GM12878 (cell line): ENCODE results near the gene MYH9. TPM values are rescaled to one million over a fixed set of nuclear protein-coding genes. Genes with fewer than 3 reads are reported as not detected.

Experiments
- ATAC-seq: fragments of 200-7000 bp; cut with Tn5 transposase; 3 replicates; pipeline ENCODE4 v1.9.1; 2020; ENCODE audit warnings: mild to moderate bottlenecking, moderate library complexity
- BruUV-seq: library from RNA; stranded (reverse); fragments of 400-500 nt; replicated peaks from 2 replicates; lab custom pipeline; 2021; lab: Mats Ljungman, UMichigan
- CTCF ChIA-PET: fragments of 300-600 bp; sonication (Branson Sonifier 250); formaldehyde crosslinking; extraction: SDS; loops from one replicate; lab custom pipeline; 2021; ENCODE audit warnings: inconsistent platforms; lab: Yijun Ruan, JAX
- POLR2A ChIA-PET: fragments of 350-600 bp; formaldehyde crosslinking; extraction: SDS; loops from one replicate; lab custom pipeline; 2021; ENCODE audit warnings: inconsistent platforms; lab: Charles Lee
- RAD21 ChIA-PET: fragments of 300-600 bp; sonication (Branson Sonifier 250); formaldehyde crosslinking; loops from one replicate; lab custom pipeline; 2023; ENCODE audit warnings: antibody characterized with exemption; ENCODE audit not compliant: unreplicated experiment; lab: Charles Lee
- SMC1A ChIA-PET: fragments of 300-600 bp; sonication (Branson Sonifier 250); formaldehyde crosslinking; loops from one replicate; lab custom pipeline; 2023; ENCODE audit not compliant: unreplicated experiment, uncharacterized antibody; lab: Charles Lee
- DNase-seq: peaks from one replicate; pipeline ENCODE4 v3.0.0-alpha.2; 2011; ENCODE audit warnings: low read depth, low spot score
- FAIRE-seq: peaks from 3 replicates; lab custom pipeline; 2011; peaks lifted over from hg19 to GRCh38; lab: Jason Lieb, UNC
- H2AFZ ChIP-seq: 2 replicates; pipeline ENCODE4 v1.6.0; 2011; ENCODE audit warnings: low read depth, low read length, control low read depth; ENCODE audit not compliant: control insufficient read depth
- H3K27ac ChIP-seq: 2 replicates; pipeline ENCODE4 v1.5.1; 2011; ENCODE audit warnings: control low read depth; ENCODE audit not compliant: control insufficient read depth, insufficient read depth
- H3K27me3 ChIP-seq, 2 experiments: replicated peaks in 1 of 2; 2 replicates each; pipeline versions ENCODE4 v1.6.0 to v1.6.1; 2011; ENCODE audit warnings: low read length in 1 of 2; ENCODE audit not compliant: control insufficient read depth in 2 of 2, insufficient read depth in 2 of 2
- H3K36me3 ChIP-seq, 2 experiments: 2 replicates each; pipeline ENCODE4 v1.5.1; 2011; ENCODE audit warnings: low read length in 1 of 2; ENCODE audit not compliant: control insufficient read depth in 2 of 2, insufficient read depth in 2 of 2
- H3K4me1 ChIP-seq: 2 replicates; pipeline ENCODE4 v1.6.1; 2011; ENCODE audit warnings: mild to moderate bottlenecking, low read length, moderate library complexity, mixed read lengths; ENCODE audit not compliant: control insufficient read depth, insufficient read depth
- H3K4me2 ChIP-seq: 2 replicates; pipeline ENCODE4 v1.6.0; 2011; ENCODE audit warnings: control low read depth; ENCODE audit not compliant: control insufficient read depth, insufficient read depth
- H3K4me3 ChIP-seq: fragments of 200-600 bp; sonication (generic); 2 replicates; pipeline ENCODE4 v1.5.1; 2016
- H3K79me2 ChIP-seq: 2 replicates; pipeline ENCODE4 v1.6.0; 2011; ENCODE audit warnings: low read length; ENCODE audit not compliant: control insufficient read depth, insufficient read depth
- H3K9ac ChIP-seq: 2 replicates; pipeline ENCODE4 v1.8.0; 2011; ENCODE audit warnings: low read length, control low read depth, mixed read lengths; ENCODE audit not compliant: control insufficient read depth, insufficient read depth
- H3K9me3 ChIP-seq: replicated peaks from 3 replicates; pipeline ENCODE4 v1.5.1; 2011; ENCODE audit warnings: mild to moderate bottlenecking, low read length; ENCODE audit not compliant: control insufficient read depth, insufficient read depth
- H4K20me1 ChIP-seq: 2 replicates; pipeline ENCODE4 v1.6.0; 2011; ENCODE audit not compliant: control insufficient read depth, insufficient read depth
- ATF7 ChIP-seq: fragments of 450-650 bp; IDR thresholded peaks from 2 replicates; pipeline ENCODE4 v1.6.1; 2016; ENCODE audit warnings: low read depth, mild to moderate bottlenecking
- BCLAF1 ChIP-seq: fragments of 450-650 bp; IDR thresholded peaks from 2 replicates; pipeline ENCODE4 v1.6.1; 2017; ENCODE audit warnings: antibody characterized with exemption, mild to moderate bottlenecking, moderate library complexity
- HSF1 ChIP-seq: fragments of 150-350 bp; IDR thresholded peaks from 2 replicates; pipeline ENCODE4 v1.6.1; 2014; ENCODE audit warnings: mild to moderate bottlenecking, low read depth, low read length
- JUNB ChIP-seq: IDR thresholded peaks from 2 replicates; pipeline ENCODE4 v1.6.1; 2016; ENCODE audit warnings: antibody characterized with exemption, mild to moderate bottlenecking
- KAT2A ChIP-seq: conservative IDR thresholded peaks from 2 replicates; pipeline ENCODE4 v1.6.1; 2011; ENCODE audit warnings: low read depth, low read length; ENCODE audit not compliant: control insufficient read depth
- MTA2 ChIP-seq: fragments of 450-650 bp; IDR thresholded peaks from 2 replicates; pipeline ENCODE4 v1.6.1; 2016; ENCODE audit warnings: low read depth, mild to moderate bottlenecking, moderate library complexity
- POU2F2 ChIP-seq: IDR thresholded peaks from 3 replicates; pipeline ENCODE4 v1.6.1; 2011; ENCODE audit warnings: low read depth, mild to moderate bottlenecking, low read length, borderline replicate concordance
- SMARCA5 ChIP-seq: fragments of 450-650 bp; IDR thresholded peaks from 2 replicates; pipeline ENCODE4 v1.6.1; 2017; ENCODE audit warnings: mild to moderate bottlenecking
- TCF3 ChIP-seq: IDR thresholded peaks from 2 replicates; pipeline ENCODE4 v1.6.1; 2012; ENCODE audit warnings: low read depth, mild to moderate bottlenecking, low read length, borderline replicate concordance; ENCODE audit not compliant: insufficient read depth
- USF1 ChIP-seq: IDR thresholded peaks from 2 replicates; pipeline ENCODE4 v1.6.1; 2011; ENCODE audit warnings: borderline replicate concordance, low read depth, mild to moderate bottlenecking, moderate library complexity, mixed read lengths, low read length; ENCODE audit not compliant: insufficient read depth; ENCODE audit errors: extremely low read length
- ZNF207 ChIP-seq: fragments of 450-650 bp; IDR thresholded peaks from 2 replicates; pipeline ENCODE4 v1.6.1; 2014; ENCODE audit warnings: antibody characterized with exemption, mild to moderate bottlenecking, borderline replicate concordance
- ZZZ3 ChIP-seq: IDR thresholded peaks from 2 replicates; pipeline ENCODE4 v1.6.1; 2011; ENCODE audit warnings: low read depth; ENCODE audit not compliant: control insufficient read depth, insufficient read length
- WGBS: methylation state at CpG from one replicate; pipeline ENCODE4 v1.1.6; 2016; ENCODE audit warnings: low lambda C conversion rate; ENCODE audit not compliant: insufficient replicate concordance, insufficient coverage; ENCODE audit errors: missing lambda C conversion rate; 5-methylcytosine and 5-hydroxymethylcytosine counted together
- in situ Hi-C: fragments of 300-500 bp; cut with MboI; formaldehyde crosslinking; loops from 9 replicates; pipeline ENCODE4 v1.14.3; 2018; ENCODE audit warnings: mixed read lengths
- intact Hi-C: fragments of 100-400 bp; cut with micrococcal nuclease; formaldehyde crosslinking; loops from one replicate; pipeline ENCODE4 v1.14.2; 2022; ENCODE audit not compliant: unreplicated experiment
- polyA plus RNA-seq, 11 experiments: library from polyadenylated mRNA; depleted of rRNA in 4 of 11; unstranded in 6 of 11; stranded (reverse) in 5 of 11; fragments of >200 nt; fragmentation: Nextera tagmentation in 4 of 11; fragmentation: Illumina TruSeq in 1 of 11; extraction: Ambion mirVana in 4 of 11; extraction: Trizol in 1 of 11; gene quantifications; 1 replicate in 1 of 11; 2 replicates in 10 of 11; pipeline versions ENCODE4 v1.2.1 to v1.2.3, GENCODE V29; 2011 to 2016; ENCODE audit warnings: inconsistent platforms in 2 of 11, missing spikeins in 2 of 11, low read depth in 1 of 11
- total RNA-seq, 4 experiments: library from RNA; depleted of rRNA in 3 of 4; stranded (reverse); fragments of >200 nt in 3 of 4; fragmentation: Illumina TruSeq in 1 of 4; extraction: Trizol in 1 of 4; gene quantifications; 2 replicates each; pipeline versions ENCODE4 v1.2.1 to v1.2.3, GENCODE V29; 2013 to 2021

The MYH9 gene
- total and polyA plus RNA-seq, 10 of the 15 experiments (the other 5 are each of a cell fraction or from before 2014, with no cell fraction given) = 5.1 to 525 (median 145) TPM

GRCh38 chr22:36360011-36360410, 27.8 kb downstream of the MYH9 start (continued):
- TF ChIP-seq USF1 = no peak
- TF ChIP-seq JUNB = no peak
- no peak for TF ChIP-seq ZZZ3

- ATAC-seq (peak; percentile 52), FAIRE-seq (no peak), DNase-seq (no peak)
- peaks cover 18 to 22% of the 10 kb centered on the region in 2 experiments; a peak in 3 of 4 replicates for H3K36me3 ChIP-seq
- intact Hi-C loops = no loop called here
- CTCF ChIA-PET = interaction anchor here (1.0 to 1.1 kb wide), 2 partner anchors 28 to 112 kb away, joined by 3 to 5 read pairs; no protein-coding TSS in a partner anchor
- H3K4me1 ChIP-seq = peaks cover 91% of the 10 kb centered on the region
- 33% methylated on average over 3 of the region's 3 CpGs for WGBS
- no peaks in the 10 kb centered on the region for H3K27me3 ChIP-seq
- H3K4me3 ChIP-seq = no peak overlapping the region
- no peak overlapping the region for H2AFZ ChIP-seq
- in situ Hi-C loops = no loop called here
- H3K9me3 ChIP-seq = no peaks in the 10 kb centered on the region
- RAD21 ChIA-PET = interaction anchor here (1.0 to 2.2 kb wide), 7 partner anchors 19 to 31 kb away, joined by 3 to 10 read pairs (median 5); partner anchors contain the start of gene MYH9
- peak overlapping the region; percentile 39 for H3K27ac ChIP-seq
- POLR2A ChIA-PET = interaction anchor here (0.6 to 3.4 kb wide), 5 partner anchors 10 to 121 kb away, joined by 3 to 18 read pairs (median 7); no protein-coding TSS in a partner anchor
- SMC1A ChIA-PET = interaction anchor here (0.9 to 3.4 kb wide), 13 partner anchors 10 to 198 kb away, joined by 3 to 24 read pairs (median 4); partner anchors contain the start of gene MYH9
- peaks cover 19% of the 10 kb centered on the region for H4K20me1 ChIP-seq
- peak overlapping the region; percentile 5; the same call in 1 of the 2 replicates for H3K4me2 ChIP-seq
- TSS peak; percentile 37 for BruUV-seq
- peaks cover 94% of the 10 kb centered on the region for H3K79me2 ChIP-seq
- no peak overlapping the region for H3K9ac ChIP-seq
- peak; percentile 14; the same call in 1 of the 2 replicates for TF ChIP-seq MTA2
- TF ChIP-seq BCLAF1 = no peak
- TF ChIP-seq ATF7 = no peak
- no peak for TF ChIP-seq KAT2A
- no peak for TF ChIP-seq POU2F2
- no peak for TF ChIP-seq ZZZ3
- no peak for TF ChIP-seq ZNF207
- TF ChIP-seq SMARCA5 = peak; percentile 65; the same call in 1 of the 2 replicates
- TF ChIP-seq TCF3 = no peak
- TF ChIP-seq HSF1 = peak; percentile 86; the same call in 1 of the 2 replicates
These were observed 28.2 kb downstream of the MYH9 start for GRCh38 chr22:36359470-36359996.
